Suprapubic skin (tissue), 4 donors: ENCODE results near the gene RINT1. TPM values are rescaled to one million over a fixed set of nuclear protein-coding genes. Genes with fewer than 3 reads are reported as not detected.

ENCODE experiments used
- DNase-seq, 2 donors: peaks; one replicate each; pipeline ENCODE4 v3.0.0-alpha.2; 2019; ENCODE audit warnings: low spot score in 2 of 2
- H3K27ac ChIP-seq: fragments of 200-600 bp; sonication (generic); one replicate; pipeline ENCODE4 v1.5.1; 2019
- H3K27me3 ChIP-seq: fragments of 200-600 bp; sonication (generic); one replicate; pipeline ENCODE4 v1.5.1; 2019
- H3K36me3 ChIP-seq: fragments of 200-600 bp; sonication (generic); one replicate; pipeline ENCODE4 v1.5.1; 2019
- H3K4me1 ChIP-seq: fragments of 200-600 bp; sonication (generic); one replicate; pipeline ENCODE4 v1.5.1; 2019
- H3K4me3 ChIP-seq: fragments of 200-600 bp; sonication (generic); one replicate; pipeline ENCODE4 v1.5.1; 2019; ENCODE audit warnings: mild to moderate bottlenecking
- H3K9me3 ChIP-seq: fragments of 200-600 bp; sonication (generic); one replicate; pipeline ENCODE4 v1.5.1; 2019
- EP300 ChIP-seq: sonication (generic); formaldehyde crosslinking; IDR thresholded peaks from one replicate; pipeline ENCODE4 v1.6.1; 2017; ENCODE audit warnings: antibody characterized with exemption
- POLR2A ChIP-seq, 2 donors: fragments of 450-650 bp; IDR thresholded peaks; one replicate each; pipeline ENCODE4 v1.6.1; 2017; ENCODE audit warnings: antibody characterized with exemption in 2 of 2, mild to moderate bottlenecking in 2 of 2, moderate library complexity in 2 of 2
- POLR2AphosphoS5 ChIP-seq, 3 donors: sonication (generic); formaldehyde crosslinking; IDR thresholded peaks; one replicate each; pipeline ENCODE4 v1.6.1; 2017; ENCODE audit warnings: antibody characterized with exemption in 3 of 3
- WGBS: methylation state at CpG from one replicate; pipeline ENCODE4 v1.1.5; 2018; 5-methylcytosine and 5-hydroxymethylcytosine counted together
- total RNA-seq, 4 donors: library from RNA; depleted of rRNA; stranded (reverse); fragments of >200 nt; gene quantifications; one replicate each; pipeline ENCODE4 v1.1.0, GENCODE V29; 2016
- TF ChIP-seq, protein P1 (sequence below), 2 donors: fragments of 200-600 bp in 1 of 2; fragments of 450-650 bp in 1 of 2; sonication (generic) in 1 of 2; IDR thresholded peaks; one replicate each; pipeline ENCODE4 v1.5.1; 2016 to 2019; ENCODE audit warnings: antibody characterized with exemption in 2 of 2, mild to moderate bottlenecking in 1 of 2, moderate library complexity in 1 of 2

The RINT1 gene
- total RNA-seq, 4 donors from 2014 or later = 12.9 to 39.5 (median 17.4) TPM

GRCh38 chr7:105538339-105538738 lies 6.3 kb downstream of the RINT1 start:
- 78% methylated on average over 2 of the region's 2 CpGs for WGBS
- Histone ChIP-seq H3K9me3 (no peaks in the 10 kb centered on the region), H3K36me3 (peaks cover 73% of the 10 kb centered on the region), H3K4me1 (peaks cover 11% of the 10 kb centered on the region), H3K27me3 (no peaks in the 10 kb centered on the region), H3K27ac (no peak overlapping the region), H3K4me3 (no peak overlapping the region)
- no peak for TF ChIP-seq POLR2A (IDR thresholded peaks at IDR 0.05)
- TF ChIP-seq POLR2AphosphoS5 (IDR thresholded peaks at IDR 0.05) = no peak
- TF ChIP-seq EP300 = no peak
- no peak for DNase-seq

- TF ChIP-seq POLR2AphosphoS5 (IDR thresholded peaks at IDR 0.05) = no peak
- TF ChIP-seq, protein P1, sequence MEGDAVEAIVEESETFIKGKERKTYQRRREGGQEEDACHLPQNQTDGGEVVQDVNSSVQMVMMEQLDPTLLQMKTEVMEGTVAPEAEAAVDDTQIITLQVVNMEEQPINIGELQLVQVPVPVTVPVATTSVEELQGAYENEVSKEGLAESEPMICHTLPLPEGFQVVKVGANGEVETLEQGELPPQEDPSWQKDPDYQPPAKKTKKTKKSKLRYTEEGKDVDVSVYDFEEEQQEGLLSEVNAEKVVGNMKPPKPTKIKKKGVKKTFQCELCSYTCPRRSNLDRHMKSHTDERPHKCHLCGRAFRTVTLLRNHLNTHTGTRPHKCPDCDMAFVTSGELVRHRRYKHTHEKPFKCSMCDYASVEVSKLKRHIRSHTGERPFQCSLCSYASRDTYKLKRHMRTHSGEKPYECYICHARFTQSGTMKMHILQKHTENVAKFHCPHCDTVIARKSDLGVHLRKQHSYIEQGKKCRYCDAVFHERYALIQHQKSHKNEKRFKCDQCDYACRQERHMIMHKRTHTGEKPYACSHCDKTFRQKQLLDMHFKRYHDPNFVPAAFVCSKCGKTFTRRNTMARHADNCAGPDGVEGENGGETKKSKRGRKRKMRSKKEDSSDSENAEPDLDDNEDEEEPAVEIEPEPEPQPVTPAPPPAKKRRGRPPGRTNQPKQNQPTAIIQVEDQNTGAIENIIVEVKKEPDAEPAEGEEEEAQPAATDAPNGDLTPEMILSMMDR (IDR thresholded peaks at IDR 0.05) = no peak
- TF ChIP-seq POLR2A (IDR thresholded peaks at IDR 0.05) = no peak
- TF ChIP-seq EP300 = no peak
Observed at GRCh38 chr7:105559926-105560325, 27.9 kb downstream of the RINT1 start.

DNA sequence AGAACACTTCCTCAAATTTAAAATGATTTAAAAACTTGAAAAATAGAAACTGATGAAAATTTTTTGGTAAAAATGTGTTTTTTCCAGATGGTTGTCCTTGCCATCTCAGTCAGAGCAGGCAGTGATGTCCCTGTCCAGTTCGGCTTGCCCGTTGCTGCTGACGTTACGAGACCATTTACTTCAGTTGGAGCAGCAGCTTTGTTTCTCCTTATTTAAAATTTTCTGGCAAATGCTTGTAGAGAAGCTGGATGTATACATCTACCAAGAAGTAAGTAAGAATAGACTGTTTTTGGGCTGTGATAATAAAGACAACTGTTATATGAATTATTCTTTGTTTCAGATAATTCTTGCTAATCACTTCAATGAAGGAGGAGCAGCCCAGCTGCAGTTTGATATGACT lies 33.2 kb downstream of the RINT1 start:
- DNase-seq = no peak
- H3K36me3 ChIP-seq = peaks cover 79% of the 10 kb centered on the region

More at GRCh38 chr7:105559926-105560325, 27.9 kb downstream of the RINT1 start:
- H3K36me3 ChIP-seq = peaks cover 84% of the 10 kb centered on the region
- 81% methylated on average over 1 of the region's 1 CpG for WGBS
- H3K4me1 ChIP-seq = no peaks in the 10 kb centered on the region
- H3K4me3 ChIP-seq = no peak overlapping the region
- no peak for DNase-seq
- no peak overlapping the region for H3K27ac ChIP-seq
- H3K27me3 ChIP-seq = no peaks in the 10 kb centered on the region
- H3K9me3 ChIP-seq = no peaks in the 10 kb centered on the region

DNA sequence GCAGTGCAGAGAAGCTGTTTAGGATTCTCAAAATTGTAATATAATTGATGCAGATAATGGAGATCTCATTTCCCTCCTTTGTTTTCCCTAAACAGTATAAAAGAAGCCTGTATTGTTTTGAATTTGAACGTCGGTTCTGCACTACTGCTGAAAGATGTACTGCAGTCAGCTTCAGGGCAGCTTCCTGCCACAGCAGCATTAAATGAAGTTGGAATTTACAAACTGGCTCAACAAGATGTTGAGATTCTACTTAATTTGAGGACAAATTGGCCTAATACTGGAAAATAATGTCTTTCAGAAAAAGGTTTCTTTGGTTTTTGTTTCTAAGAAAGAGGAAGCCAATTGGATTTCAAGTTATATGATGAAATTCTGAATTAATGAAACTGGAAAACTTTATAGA lies 35.0 kb downstream of the RINT1 start:
- WGBS = 64% methylated on average over 2 of the region's 2 CpGs
- Histone ChIP-seq H3K36me3 (peaks cover 62% of the 10 kb centered on the region), H3K4me1 (no peaks in the 10 kb centered on the region), H3K27me3 (no peaks in the 10 kb centered on the region), H3K4me3 (no peak overlapping the region), H3K9me3 (no peaks in the 10 kb centered on the region), H3K27ac (no peak overlapping the region)
- no peak for TF ChIP-seq POLR2AphosphoS5 (IDR thresholded peaks at IDR 0.05)
- TF ChIP-seq, protein P1 (IDR thresholded peaks at IDR 0.05) = no peak
- TF ChIP-seq EP300 = no peak
- TF ChIP-seq POLR2A (IDR thresholded peaks at IDR 0.05) = no peak
- no peak for DNase-seq

More for the DNA sequence above, 33.2 kb downstream of the RINT1 start:
- Histone ChIP-seq H3K4me3 (no peak overlapping the region), H3K9me3 (no peaks in the 10 kb centered on the region), H3K4me1 (no peaks in the 10 kb centered on the region), H3K27me3 (no peaks in the 10 kb centered on the region), H3K27ac (no peak overlapping the region)
- WGBS = 98% methylated on average over 4 of the region's 4 CpGs
- TF ChIP-seq POLR2A (IDR thresholded peaks at IDR 0.05) (no peak), EP300 (no peak), POLR2AphosphoS5 (IDR thresholded peaks at IDR 0.05) (no peak)
- TF ChIP-seq, protein P1 (IDR thresholded peaks at IDR 0.05) = no peak

DNA sequence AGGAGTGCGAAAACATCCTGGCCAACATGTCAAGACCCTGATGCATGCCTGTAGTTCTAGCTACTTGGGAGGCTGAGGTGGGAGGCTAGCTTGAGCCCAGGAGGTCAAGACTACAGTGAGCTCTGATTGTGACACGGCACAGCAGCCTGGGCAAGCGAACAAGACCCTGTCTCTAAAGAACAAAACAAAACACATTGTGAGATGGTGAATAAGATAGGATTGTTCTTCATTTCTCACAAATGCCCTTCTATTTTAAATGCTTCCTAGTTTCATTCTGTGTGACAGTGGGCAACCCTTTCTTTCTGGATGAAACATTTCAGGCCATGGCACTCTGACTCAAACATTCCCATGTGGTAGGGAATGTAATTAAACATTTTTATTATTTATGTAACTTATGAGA lies 35.8 kb downstream of the RINT1 start:
- WGBS = 89% methylated on average over 3 of the region's 3 CpGs
- H3K9me3 ChIP-seq = no peaks in the 10 kb centered on the region
- H3K4me3 ChIP-seq = no peak overlapping the region
- peaks cover 54% of the 10 kb centered on the region for H3K36me3 ChIP-seq
- H3K4me1 ChIP-seq = no peaks in the 10 kb centered on the region
- no peak for DNase-seq
- no peak overlapping the region for H3K27ac ChIP-seq
- TF ChIP-seq POLR2AphosphoS5 (IDR thresholded peaks at IDR 0.05) (no peak), EP300 (no peak), POLR2A (IDR thresholded peaks at IDR 0.05) (no peak)
- TF ChIP-seq, protein P1 (IDR thresholded peaks at IDR 0.05) = no peak
- no peaks in the 10 kb centered on the region for H3K27me3 ChIP-seq

GRCh38 chr7:105571891-105572290 lies 39.9 kb downstream of the RINT1 start:
- Histone ChIP-seq H3K4me3 (no peak overlapping the region), H3K4me1 (no peaks in the 10 kb centered on the region), H3K9me3 (no peaks in the 10 kb centered on the region), H3K27ac (no peak overlapping the region), H3K36me3 (peaks cover 16% of the 10 kb centered on the region), H3K27me3 (no peaks in the 10 kb centered on the region)
- WGBS = 95% methylated on average over 2 of the region's 2 CpGs
- no peak for DNase-seq
- TF ChIP-seq POLR2AphosphoS5 (IDR thresholded peaks at IDR 0.05) (no peak), EP300 (no peak), POLR2A (IDR thresholded peaks at IDR 0.05) (no peak)
- TF ChIP-seq, protein P1 (IDR thresholded peaks at IDR 0.05) = no peak
